NCI-H526 (cell line): ENCODE results near the gene SPEN.

Experiments
- DNase-seq, 2 experiments: peaks; one replicate each; lab custom pipeline; 2025; lab: John Stamatoyannopoulos, UW

Gene SPEN

DNA sequence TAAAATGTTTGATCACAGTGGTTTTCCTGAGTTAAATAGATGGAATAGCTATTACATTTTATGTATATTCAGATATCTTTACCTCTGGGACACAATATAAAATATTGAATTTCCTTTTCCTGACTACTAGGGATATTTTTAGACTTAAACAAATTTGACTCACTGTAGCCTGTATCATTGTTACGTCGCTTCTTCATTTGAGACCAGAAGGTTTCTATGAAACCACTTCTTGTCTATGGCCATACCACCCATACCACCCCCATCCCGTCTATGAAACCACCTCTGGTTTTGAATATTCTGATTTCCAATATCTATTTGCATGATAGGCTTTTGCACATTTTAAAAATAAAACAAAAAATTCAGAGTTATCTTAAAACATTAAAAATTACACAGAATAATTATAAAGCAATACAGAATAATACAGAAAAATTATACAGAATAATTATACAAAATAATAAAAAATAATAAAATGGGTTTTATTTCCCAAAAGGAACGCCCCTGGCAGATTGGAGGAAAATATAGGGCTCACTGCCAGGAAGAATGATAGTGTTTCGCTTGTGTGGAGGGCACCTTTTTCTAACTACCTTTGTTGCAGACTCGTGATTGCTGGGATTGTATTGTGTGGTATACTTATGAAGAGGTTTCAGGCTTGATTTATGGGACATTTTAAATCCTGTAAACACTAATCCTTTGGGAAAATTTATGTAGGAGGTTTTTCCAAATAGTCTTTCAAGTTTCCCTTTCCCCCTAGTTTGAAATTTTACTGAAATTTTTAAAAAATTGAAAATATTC, 4.7 kb downstream of the SPEN start:
- DNase-seq = peak; percentile 67 to 78

GRCh38 chr1:15852828-15853302, 5.4 kb downstream of the SPEN start:
- DNase-seq = no peak

- DNase-seq = no peak
Observed at GRCh38 chr1:15856888-15857287, 9.4 kb downstream of the SPEN start.

DNA sequence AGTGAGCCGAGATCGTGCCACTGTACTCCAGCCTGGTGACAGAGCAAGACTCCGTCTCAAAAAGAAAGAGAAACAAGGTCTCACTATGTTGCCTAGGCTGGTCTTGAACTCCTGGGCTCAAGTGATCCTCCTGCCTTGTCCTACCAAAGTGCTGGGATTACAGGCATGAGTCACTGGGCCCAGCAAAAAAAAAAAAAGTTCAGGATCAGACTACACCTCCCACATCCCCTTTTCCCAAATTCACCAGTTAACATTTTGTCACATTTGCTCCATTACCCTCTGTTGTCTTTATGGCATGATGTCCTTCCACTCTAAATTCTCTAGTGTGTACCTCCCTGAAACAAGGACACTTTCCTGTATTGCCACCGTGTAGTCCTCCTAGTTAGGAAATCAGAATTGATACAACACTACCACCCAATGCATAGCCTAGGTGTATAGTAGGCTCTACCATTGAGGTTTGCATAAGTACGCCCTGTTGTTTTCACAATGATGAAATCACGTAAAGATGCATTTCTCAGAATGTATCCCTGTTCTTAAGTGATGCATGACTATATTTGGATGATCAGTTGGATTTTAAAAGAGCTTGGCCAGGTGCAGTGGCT, 10.7 kb downstream of the SPEN start:
- no peak for DNase-seq

GRCh38 chr1:15858672-15859372, 11.3 kb downstream of the SPEN start:
- DNase-seq = no peak

DNA sequence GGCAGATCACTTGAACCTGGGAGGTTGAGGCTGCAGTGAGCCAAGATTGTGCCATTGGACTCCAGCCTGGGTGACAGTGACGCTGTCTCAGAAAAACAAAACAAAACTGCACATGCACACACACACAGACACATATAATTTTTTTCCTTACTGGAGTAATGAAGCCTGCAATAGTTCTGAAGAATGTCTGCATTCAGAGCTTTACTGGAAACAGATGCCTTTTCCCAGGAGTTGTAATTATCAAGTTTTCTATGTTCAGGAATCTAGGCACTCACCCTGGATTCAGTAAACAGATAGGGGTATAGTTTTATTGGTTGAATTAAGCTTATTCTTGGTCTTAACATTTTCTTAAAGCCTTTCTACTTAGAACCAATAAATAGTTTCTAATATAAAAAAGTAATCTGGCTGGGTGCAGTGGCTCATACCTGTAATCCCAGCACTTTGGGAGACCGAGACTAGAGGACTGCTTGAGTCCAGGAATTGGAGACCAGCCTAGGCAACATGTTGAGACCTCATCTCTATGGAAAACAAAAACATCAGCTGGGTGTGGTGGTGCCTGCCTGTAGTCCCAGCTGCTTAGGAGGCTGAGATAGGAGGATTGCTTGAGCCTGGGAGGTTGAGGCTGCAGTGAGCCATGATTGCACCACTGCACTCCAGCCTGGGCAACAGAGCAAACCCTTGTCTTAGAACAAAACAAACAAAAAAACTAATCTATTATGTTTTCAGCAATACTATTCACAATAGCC, 15.8 kb downstream of the SPEN start:
- no peak for DNase-seq

DNA sequence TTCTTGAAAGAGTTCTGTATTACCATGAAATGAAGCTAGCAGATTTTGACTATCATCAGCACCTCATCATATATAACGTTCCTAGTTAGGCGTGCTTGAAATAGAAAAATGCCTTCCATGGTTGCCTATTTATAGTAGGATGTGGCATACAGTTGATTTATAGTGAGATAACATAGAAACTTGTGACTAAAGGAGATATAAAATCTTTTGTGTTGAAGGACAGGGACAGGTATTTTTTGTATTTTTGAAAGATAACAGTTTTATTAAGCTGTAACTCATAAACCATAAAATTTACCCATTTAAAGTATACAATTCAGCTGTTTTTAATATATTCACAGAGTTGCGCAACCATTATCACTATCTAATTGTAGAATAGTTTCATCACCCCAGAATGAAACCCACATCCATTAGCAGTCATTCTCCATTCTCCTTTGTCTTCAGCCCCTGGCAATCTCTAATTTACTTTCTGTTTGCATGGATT, 19.3 kb downstream of the SPEN start:
- DNase-seq = peak; percentile 32 to 51

GRCh38 chr1:15867288-15867687, 19.8 kb downstream of the SPEN start:
- DNase-seq = no peak

DNA sequence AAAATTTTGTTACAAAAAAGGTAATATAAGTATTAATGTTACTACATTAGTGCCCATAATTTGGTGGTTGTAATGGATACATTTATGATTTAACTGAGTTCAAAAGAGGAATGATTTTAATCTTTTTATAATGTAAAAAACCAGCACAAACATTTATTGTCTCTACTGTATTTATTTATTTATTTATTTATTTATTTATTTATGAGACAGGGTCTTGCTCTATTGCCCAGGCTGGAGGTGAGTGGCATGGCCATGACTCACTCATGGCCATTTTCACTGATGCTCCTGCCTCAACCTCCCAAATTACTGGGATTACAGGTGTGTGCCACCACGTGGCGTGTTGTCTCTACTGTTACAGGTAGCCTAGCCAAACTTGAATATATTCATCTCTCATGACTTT, 21.9 kb downstream of the SPEN start:
- DNase-seq = no peak

DNA sequence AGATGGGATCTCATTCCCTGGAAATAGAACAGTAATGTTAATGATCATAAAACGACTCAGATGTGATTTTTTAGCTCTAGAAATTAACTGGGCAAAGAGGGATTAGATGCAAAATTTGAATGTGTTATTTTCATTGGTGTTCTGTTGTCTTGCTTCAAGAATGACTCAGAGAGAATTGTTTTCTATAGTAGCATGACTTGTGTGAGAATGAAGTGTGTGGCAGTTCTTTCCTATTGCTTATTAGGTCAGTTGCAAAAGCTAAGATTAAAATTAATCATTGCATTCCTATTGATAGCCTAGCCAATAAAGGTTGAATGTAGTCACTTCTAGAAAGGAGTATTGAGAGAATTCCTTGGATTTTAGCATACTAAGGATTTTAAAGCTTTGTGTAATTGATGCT, 22.9 kb downstream of the SPEN start:
- DNase-seq = no peak

DNA sequence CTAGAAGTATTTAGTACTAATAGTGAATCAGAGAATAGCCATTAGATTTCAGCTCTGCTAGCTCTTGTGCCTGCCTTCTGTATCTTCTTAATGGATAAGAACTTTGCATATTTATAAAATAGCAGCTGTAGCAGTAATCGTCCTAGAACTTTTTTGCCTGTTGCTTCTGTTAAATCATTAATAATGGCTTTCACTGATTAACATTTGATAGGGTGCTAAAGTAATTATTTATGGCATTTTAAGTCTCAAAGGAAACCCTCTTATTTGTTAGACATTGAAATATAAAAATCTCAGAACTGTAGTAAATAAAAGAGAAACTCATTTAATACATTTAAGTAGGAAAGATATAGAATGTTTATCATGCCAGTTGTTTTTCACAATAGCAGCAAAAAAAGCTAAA, 27.0 kb downstream of the SPEN start:
- no peak for DNase-seq

DNA sequence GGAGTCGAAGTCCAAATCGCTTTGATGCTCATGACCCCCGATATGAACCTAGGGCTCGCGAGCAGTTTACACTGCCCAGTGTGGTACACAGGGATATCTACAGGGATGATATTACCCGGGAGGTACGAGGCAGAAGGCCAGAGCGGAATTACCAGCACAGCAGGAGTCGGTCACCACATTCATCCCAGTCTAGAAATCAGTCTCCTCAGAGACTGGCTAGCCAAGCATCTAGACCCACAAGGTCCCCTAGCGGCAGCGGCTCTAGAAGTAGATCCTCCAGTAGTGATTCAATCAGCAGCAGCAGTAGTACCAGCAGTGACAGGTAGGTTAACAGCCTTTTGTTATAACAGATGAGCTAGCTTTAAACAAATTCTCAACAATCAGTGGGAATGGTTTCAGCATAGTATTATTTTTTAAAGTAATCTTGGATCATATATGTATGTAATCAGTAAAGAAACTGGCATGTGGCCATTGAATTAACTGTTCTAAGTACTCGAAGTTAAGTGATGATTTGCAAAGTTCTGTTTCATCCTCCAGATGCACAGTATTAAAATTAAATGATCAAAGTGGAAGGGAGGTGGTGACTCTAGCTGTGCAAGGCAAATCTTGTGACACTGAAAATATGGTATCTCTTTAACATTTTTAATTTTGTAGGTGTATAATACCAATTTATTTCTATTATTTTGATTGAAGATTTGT, 29.0 kb downstream of the SPEN start:
- DNase-seq = no peak

DNA sequence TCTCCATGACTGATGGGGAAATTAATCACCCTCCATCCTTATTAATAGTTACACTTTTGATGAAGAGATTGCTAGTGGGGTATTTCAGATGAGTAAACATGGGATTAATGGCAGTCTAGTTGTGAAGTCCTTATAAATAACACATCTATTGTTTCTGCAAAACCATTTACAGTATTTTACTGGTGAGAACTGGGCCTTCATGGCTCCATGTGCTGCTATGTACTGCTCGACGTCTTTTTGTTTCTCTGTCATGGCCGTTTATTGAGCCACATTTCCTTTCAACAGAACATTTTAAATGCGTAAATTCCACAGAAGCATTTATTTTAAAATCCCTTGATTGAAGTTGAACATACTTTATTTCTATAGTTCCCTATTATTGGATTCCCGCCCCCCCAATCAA, 34.5 kb downstream of the SPEN start:
- no peak for DNase-seq

DNA sequence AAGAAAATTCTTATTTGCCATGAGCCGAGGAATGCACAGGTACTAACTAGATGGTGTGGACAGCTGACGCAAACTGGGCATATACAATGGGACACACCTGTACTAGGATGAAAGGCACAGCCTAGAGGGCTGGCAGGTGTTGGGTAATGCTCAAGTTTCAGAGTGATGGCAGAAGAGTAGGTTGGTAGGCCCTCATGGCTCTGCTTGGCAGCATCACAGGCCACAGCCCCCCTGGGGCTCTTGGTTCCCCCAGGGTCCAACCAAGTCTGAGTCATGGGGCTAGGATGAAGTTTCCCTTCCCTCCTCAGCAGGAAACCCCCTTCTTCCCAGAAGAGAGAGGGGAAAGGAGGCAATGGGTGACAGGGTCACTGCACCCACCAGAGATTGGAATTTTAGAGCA, 35.2 kb downstream of the SPEN start:
- DNase-seq = no peak

DNA sequence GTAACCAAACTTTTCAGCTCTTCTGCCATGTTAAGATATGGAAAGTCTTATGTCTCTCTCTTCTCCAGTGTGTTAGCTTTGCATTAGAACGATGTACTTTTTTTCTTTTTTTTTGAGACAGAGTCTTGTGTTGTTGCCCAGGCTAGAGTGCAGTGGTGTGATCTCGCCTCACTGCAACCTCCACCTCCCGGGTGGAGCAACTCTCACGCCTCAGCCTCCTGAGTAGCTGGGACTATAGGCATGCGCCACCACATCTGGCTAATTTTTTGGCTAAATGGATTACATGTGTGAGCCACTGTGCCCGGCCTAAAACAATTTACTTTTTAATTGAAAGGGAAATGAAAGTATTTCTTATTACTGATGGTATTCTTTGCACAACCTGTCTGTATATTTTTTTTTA, 35.8 kb downstream of the SPEN start:
- no peak for DNase-seq

- DNase-seq = no peak
Observed at GRCh38 chr1:15884477-15884876, 37.0 kb downstream of the SPEN start.

DNA sequence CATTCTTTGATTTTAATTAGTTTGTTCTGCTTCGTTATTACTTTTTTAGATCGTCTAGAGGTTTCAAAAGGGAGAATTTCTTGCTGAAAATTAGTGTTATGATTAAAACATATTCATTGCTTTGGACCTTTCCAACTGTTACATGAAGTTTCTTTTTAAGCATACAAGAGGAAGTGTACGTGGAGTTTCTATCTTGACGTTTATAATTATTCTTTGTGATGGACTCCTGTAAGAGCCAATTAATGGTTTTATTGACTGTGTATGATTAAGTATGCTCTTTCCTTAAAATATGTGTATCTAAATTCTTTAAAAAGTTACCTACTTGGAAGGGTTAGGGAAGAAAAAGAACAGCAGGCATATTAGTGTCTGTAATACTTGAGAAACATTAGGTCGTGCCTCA, 37.8 kb downstream of the SPEN start:
- DNase-seq = no peak

DNA sequence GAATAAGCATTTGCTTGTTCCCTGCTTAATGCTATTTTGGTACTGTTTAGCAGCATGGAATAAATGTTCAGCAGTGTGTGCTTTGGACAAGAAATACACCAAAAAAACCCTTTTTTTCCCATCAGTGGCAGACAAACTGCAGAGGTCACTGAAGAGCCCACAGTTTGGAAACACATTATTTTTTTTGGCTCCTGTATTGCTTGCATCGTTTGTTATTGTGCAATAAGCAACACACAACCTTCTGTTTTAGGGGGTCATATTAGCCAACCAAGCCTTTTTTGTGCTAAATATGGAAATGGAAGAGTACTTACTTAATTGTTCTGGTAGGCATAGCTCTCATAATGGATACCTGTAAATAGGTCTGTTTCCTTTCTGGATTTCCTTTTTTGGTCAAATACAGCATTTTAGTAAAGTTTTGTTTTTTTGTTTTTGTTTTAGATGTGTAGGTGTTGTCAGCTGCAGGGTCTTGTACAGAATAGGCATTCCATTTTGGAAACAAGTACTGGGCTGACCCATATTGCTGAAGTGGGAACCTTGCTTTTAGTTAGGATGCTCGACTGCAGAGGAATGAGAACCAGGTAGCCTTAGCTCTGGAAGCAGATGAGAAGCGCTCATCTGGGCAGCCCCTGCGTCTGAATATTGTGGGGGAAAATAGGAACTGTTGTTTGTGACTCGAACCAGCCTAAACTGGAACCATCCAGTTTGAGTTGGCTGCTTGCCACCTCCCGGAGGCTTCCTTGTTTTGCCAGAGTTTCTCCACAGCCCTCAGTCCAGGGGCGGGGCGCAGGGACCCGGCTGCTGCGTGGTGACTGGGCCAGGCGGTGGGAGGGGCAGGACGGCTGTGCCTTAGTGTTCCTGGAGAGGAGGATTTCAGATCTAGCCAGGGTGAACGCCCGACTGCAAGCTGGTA, 38.4 kb downstream of the SPEN start:
- DNase-seq = peak; percentile 81 to 93

DNA sequence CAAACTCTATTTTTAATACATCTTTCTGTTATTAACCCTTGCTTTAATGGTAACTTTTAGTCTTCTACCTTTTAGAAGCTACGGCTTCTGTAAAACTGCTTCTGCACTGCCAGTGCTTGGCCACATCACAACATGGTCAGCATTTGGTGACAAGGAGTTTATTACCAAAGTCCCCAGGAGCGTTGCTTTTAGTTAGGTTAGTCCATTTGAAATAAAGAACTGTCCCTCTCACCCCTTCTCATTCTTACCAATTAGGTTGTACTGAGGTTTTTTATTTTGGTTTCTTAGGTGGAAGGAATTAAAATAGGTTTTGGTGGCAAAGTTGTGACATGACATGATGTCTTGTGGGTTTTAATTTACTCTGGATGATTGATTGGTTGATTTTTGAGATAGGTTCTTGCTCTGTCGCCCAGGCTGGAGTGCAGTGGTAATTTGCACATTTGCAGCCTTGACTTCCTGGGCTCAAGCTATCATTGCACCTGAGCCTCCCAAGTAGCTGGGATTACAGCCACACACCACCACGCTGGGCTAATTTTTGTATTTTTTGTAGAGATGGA, 39.2 kb downstream of the SPEN start:
- DNase-seq = no peak
